SH-SY5Y (cell line): Measurements from ENCODE around the gene TRH.

Experiments
- GATA2 ChIP-seq: IDR thresholded peaks from 2 replicates; pipeline ENCODE4 v1.6.1; 2011; ENCODE audit warnings: mild to moderate bottlenecking, low read depth, low read length
- GATA3 ChIP-seq: IDR thresholded peaks from 2 replicates; pipeline ENCODE4 v1.6.1; 2011; ENCODE audit warnings: low read depth, mild to moderate bottlenecking, low read length, moderate library complexity

DNA sequence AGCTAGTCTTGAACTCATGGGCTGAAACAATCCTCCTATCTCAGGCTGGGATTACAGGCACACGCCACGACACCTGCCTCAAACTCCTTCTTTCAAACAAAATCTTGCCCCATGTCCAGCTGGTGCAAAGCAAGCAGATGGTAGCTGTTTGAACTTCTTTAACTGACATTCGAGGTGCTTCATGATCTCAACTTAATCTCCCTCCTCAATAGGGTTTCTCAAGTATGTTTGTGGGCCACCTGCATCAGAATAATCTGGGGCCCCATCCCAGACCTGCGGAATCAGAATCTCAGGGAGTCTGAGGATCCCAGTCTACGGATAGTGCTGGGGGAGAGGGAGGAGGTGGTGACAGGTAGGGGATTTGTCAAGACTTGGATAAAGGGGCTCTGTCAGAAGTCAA, 20.9 kb upstream of the TRH start:
- TF ChIP-seq GATA2: no peak
- TF ChIP-seq GATA3: no peak
